MM.1S (cell line): Measurements from ENCODE around the gene ACTN1.

Experiments
- DNase-seq: peaks from one replicate; pipeline ENCODE4 v3.0.0-alpha.2; 2015
- H2AFZ ChIP-seq: fragments of 300-600 bp; sonication (generic); 2 replicates; pipeline ENCODE4 v1.6.0; 2016; ENCODE audit warnings: antibody characterized with exemption, low read length
- H3F3A ChIP-seq: fragments of 300-600 bp; sonication (generic); 2 replicates; pipeline ENCODE4 v1.6.1; 2016; ENCODE audit warnings: mild to moderate bottlenecking, antibody characterized with exemption, low read length, moderate library complexity, mixed read lengths; ENCODE audit not compliant: insufficient read depth
- H3K27ac ChIP-seq: fragments of 300-600 bp; sonication (generic); 2 replicates; pipeline ENCODE4 v1.5.1; 2016; ENCODE audit warnings: mild to moderate bottlenecking, low read length
- H3K27me3 ChIP-seq: fragments of 300-600 bp; sonication (generic); replicated peaks from 2 replicates; pipeline ENCODE4 v1.6.0; 2016; ENCODE audit warnings: low read length; ENCODE audit not compliant: insufficient read depth
- H3K36me3 ChIP-seq: fragments of 300-600 bp; sonication (generic); replicated peaks from 2 replicates; pipeline ENCODE4 v1.6.1; 2016; ENCODE audit warnings: mild to moderate bottlenecking, low read length, mixed read lengths; ENCODE audit not compliant: insufficient read depth
- H3K4me1 ChIP-seq: fragments of 300-600 bp; sonication (generic); 2 replicates; pipeline ENCODE4 v1.6.1; 2016; ENCODE audit warnings: low read length, mixed read lengths
- H3K4me2 ChIP-seq: fragments of 300-600 bp; sonication (generic); 2 replicates; pipeline ENCODE4 v1.6.0; 2016; ENCODE audit warnings: low read depth, low read length
- H3K4me3 ChIP-seq: fragments of 300-600 bp; sonication (generic); 2 replicates; pipeline ENCODE4 v1.5.1; 2016; ENCODE audit warnings: low read length, mixed read lengths
- H3K79me2 ChIP-seq: fragments of 300-600 bp; sonication (generic); 2 replicates; pipeline ENCODE4 v1.6.1; 2016; ENCODE audit warnings: mixed run types, low read length, mixed read lengths
- H3K9ac ChIP-seq: fragments of 300-600 bp; sonication (generic); 2 replicates; pipeline ENCODE4 v1.6.1; 2016; ENCODE audit warnings: low read length, mixed read lengths
- H3K9me2 ChIP-seq: fragments of 300-600 bp; sonication (generic); replicated peaks from 2 replicates; pipeline ENCODE4 v1.6.1; 2016; ENCODE audit warnings: mild to moderate bottlenecking, low read length, mixed read lengths; ENCODE audit not compliant: insufficient read depth
- H3K9me3 ChIP-seq: fragments of 300-600 bp; sonication (generic); replicated peaks from 2 replicates; pipeline ENCODE4 v1.6.1; 2016; ENCODE audit warnings: mild to moderate bottlenecking, low read length, mixed read lengths; ENCODE audit not compliant: insufficient read depth
- H4K20me1 ChIP-seq: fragments of 300-600 bp; sonication (generic); 2 replicates; pipeline ENCODE4 v1.6.1; 2016; ENCODE audit warnings: mild to moderate bottlenecking, low read length, moderate library complexity, mixed read lengths; ENCODE audit not compliant: insufficient read depth
- CTCF ChIP-seq: fragments of 300-600 bp; sonication (generic); IDR thresholded peaks from 2 replicates; pipeline ENCODE4 v1.5.1; 2016; ENCODE audit warnings: antibody characterized with exemption, low read length, mixed read lengths
- EZH2 ChIP-seq: fragments of 300-600 bp; sonication (generic); optimal IDR thresholded peaks from 2 replicates; pipeline ENCODE3; 2017; ENCODE audit warnings: low read depth, mild to moderate bottlenecking, antibody characterized with exemption, low read length, mixed read lengths
- EZH2phosphoT487 ChIP-seq: fragments of 300-600 bp; sonication (generic); IDR thresholded peaks from 2 replicates; pipeline ENCODE4 v1.6.1; 2018; ENCODE audit warnings: antibody characterized with exemption, low read length

Gene ACTN1

GRCh38 chr14:68946489-68946822 lies 32.6 kb downstream of the ACTN1 start:
- no peaks in the 10 kb centered on the region for H3K36me3 ChIP-seq
- H3K9me3 ChIP-seq = no peaks in the 10 kb centered on the region
- no peaks in the 10 kb centered on the region for H3K27me3 ChIP-seq
- no peak overlapping the region for H3K4me3 ChIP-seq
- H3K4me1 ChIP-seq = no peaks in the 10 kb centered on the region
- H3K9ac ChIP-seq = no peak overlapping the region
- H3K9me2 ChIP-seq = no peaks in the 10 kb centered on the region
- H3K79me2 ChIP-seq = no peaks in the 10 kb centered on the region
- H3F3A ChIP-seq = no peaks in the 10 kb centered on the region
- H2AFZ ChIP-seq = no peak overlapping the region
- no peak for DNase-seq
- no peaks in the 10 kb centered on the region for H4K20me1 ChIP-seq
- TF ChIP-seq EZH2 = no peak
- H3K27ac ChIP-seq = no peak overlapping the region
- no peak overlapping the region for H3K4me2 ChIP-seq

DNA sequence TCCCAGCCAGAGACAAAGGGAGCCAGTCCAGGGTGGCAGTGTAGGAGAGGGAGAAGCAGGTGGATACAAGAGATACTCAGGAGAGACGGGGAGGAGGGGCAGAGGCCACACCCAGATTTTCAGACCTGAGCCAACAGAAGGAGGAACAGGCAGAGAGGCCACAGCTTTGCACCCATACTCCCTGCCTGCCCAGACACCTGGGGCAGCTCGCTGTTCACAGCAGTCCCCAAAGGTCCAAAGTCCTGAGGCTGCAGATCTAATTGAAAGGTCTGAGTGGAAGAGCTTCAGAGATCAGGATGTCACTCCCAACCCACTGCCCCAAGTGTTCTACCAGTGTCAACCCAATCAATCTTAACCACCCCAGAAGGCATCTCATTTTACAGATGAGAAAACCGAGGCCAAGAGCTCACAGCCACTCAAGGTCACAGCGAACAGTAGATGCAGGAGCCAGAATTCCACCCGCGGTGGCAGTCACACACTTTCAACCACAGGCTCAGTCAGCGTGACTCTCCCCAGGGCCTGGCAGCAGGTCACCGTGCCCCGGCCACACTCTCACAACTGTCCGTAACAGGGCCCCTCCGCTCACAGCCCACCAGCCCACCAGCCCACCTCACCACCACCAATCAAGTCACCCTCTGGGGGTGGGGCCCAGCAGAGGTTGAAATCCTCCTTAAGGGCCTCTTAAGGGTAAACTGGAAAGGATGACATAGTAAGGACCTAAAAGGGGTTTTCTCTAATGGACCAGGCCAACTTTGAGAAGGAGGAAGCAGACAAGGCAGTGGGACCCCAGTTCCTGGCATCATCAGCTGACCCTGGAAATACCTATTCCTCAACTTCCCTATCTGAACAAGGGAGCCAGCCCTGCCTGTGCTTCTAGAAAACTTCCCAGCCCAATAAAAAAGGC lies 33.3 kb downstream of the ACTN1 start:
- Histone ChIP-seq H2AFZ (no peak overlapping the region), H3K9me2 (no peaks in the 10 kb centered on the region), H3K9ac (no peak overlapping the region), H4K20me1 (no peaks in the 10 kb centered on the region), H3K4me2 (no peak overlapping the region), H3K4me1 (no peaks in the 10 kb centered on the region), H3K4me3 (no peak overlapping the region), H3K27ac (no peak overlapping the region), H3K79me2 (no peaks in the 10 kb centered on the region), H3K9me3 (no peaks in the 10 kb centered on the region), H3K27me3 (no peaks in the 10 kb centered on the region), H3K36me3 (no peaks in the 10 kb centered on the region), H3F3A (no peaks in the 10 kb centered on the region)
- DNase-seq = no peak
- TF ChIP-seq EZH2phosphoT487 (no peak), EZH2 (no peak), CTCF (no peak)

DNA sequence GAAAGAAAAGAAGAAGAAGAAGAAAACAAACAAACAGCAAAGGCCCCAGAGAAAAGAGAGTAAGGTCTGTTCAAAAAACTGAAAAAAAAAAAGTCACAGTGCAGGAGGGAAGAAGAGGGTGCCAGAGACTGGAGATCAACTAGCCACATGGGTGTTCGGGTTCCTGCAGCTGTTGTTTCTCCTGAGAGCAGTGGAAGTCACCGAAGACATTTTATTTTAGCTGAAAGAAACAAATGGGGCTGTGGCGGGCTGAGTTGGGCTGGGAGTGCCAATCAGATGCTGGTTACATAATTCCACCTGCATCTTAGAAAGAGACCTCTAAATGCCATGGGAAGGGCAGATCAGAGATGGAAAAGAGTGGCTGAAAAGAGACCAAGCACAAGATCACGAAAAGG lies 33.9 kb downstream of the ACTN1 start:
- H3K9me2 ChIP-seq = no peaks in the 10 kb centered on the region
- no peak for DNase-seq
- no peaks in the 10 kb centered on the region for H3K9me3 ChIP-seq
- H3K4me3 ChIP-seq = no peak overlapping the region
- no peaks in the 10 kb centered on the region for H3F3A ChIP-seq
- TF ChIP-seq CTCF (no peak), EZH2phosphoT487 (no peak), EZH2 (no peak)
- no peaks in the 10 kb centered on the region for H3K4me1 ChIP-seq
- H3K36me3 ChIP-seq = no peaks in the 10 kb centered on the region
- H4K20me1 ChIP-seq = no peaks in the 10 kb centered on the region
- H3K4me2 ChIP-seq = no peak overlapping the region
- H2AFZ ChIP-seq = no peak overlapping the region
- no peaks in the 10 kb centered on the region for H3K79me2 ChIP-seq
- H3K27ac ChIP-seq = no peak overlapping the region
- H3K9ac ChIP-seq = no peak overlapping the region
- H3K27me3 ChIP-seq = no peaks in the 10 kb centered on the region

DNA sequence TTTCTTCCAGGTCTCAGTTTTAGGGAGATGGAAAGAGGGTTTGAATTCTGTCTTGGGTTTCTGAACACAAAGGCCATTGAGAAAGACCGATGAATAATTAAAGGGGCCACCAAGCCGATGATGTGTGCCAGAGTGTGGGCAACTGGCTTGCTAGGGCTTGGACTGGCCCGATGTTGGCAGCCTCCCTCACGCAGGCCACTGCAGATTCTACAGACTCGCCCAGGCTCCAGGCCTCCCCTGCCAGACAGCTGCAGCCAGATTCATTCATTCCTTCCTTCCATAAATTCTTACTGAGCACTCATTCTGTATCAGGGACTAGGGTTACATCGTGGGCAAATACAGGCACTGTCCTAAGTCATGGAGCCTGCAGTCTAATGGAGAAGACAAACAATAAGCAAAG lies 34.9 kb downstream of the ACTN1 start:
- H3K4me3 ChIP-seq = no peak overlapping the region
- no peak overlapping the region for H3K27ac ChIP-seq
- no peak for DNase-seq
- no peaks in the 10 kb centered on the region for H3K9me3 ChIP-seq
- no peaks in the 10 kb centered on the region for H3K27me3 ChIP-seq
- no peak overlapping the region for H2AFZ ChIP-seq
- no peaks in the 10 kb centered on the region for H3F3A ChIP-seq
- TF ChIP-seq EZH2 (no peak), EZH2phosphoT487 (no peak), CTCF (no peak)
- no peaks in the 10 kb centered on the region for H4K20me1 ChIP-seq
- no peaks in the 10 kb centered on the region for H3K9me2 ChIP-seq
- H3K9ac ChIP-seq = no peak overlapping the region
- no peaks in the 10 kb centered on the region for H3K4me1 ChIP-seq
- no peaks in the 10 kb centered on the region for H3K79me2 ChIP-seq
- no peak overlapping the region for H3K4me2 ChIP-seq
- H3K36me3 ChIP-seq = no peaks in the 10 kb centered on the region
